Lower leg skin (tissue), 4 donors: ENCODE data around the gene EGF. TPM values are rescaled to one million over a fixed set of nuclear protein-coding genes. Genes with fewer than 3 reads are reported as not detected.

Source experiments
- DNase-seq, 2 donors: peaks; one replicate each; pipeline ENCODE4 v3.0.0-alpha.2; 2019; ENCODE audit warnings: low spot score in 2 of 2
- H3K4me3 ChIP-seq: fragments of 200-600 bp; sonication (generic); 2 replicates; pipeline ENCODE4 v1.5.1; 2017; ENCODE audit warnings: mild to moderate bottlenecking, low read depth; ENCODE audit not compliant: poor library complexity, severe bottlenecking
- POLR2A ChIP-seq, 2 donors: fragments of 450-650 bp; IDR thresholded peaks; one replicate each; pipeline ENCODE4 v1.6.1; 2016 to 2017; ENCODE audit warnings: antibody characterized with exemption in 2 of 2, mild to moderate bottlenecking in 1 of 2, moderate library complexity in 1 of 2
- WGBS, 2 donors: methylation state at CpG; one replicate each; pipeline ENCODE4 v1.1.5; 2018; 5-methylcytosine and 5-hydroxymethylcytosine counted together
- intact Hi-C: fragments of 100-400 bp; cut with DNase I; formaldehyde crosslinking; loops from one replicate; pipeline ENCODE4 v1.15.0; 2023; ENCODE audit warnings: low total_unique reads
- total RNA-seq, 4 donors: library from RNA; depleted of rRNA; stranded (reverse); fragments of >200 nt; gene quantifications; one replicate each; pipeline ENCODE4 v1.1.0, GENCODE V29; 2016
- TF ChIP-seq, protein P1 (sequence below), 3 donors: fragments of 450-650 bp; IDR thresholded peaks; one replicate each; pipeline ENCODE4 v1.5.1; 2016; ENCODE audit warnings: antibody characterized with exemption in 3 of 3, mild to moderate bottlenecking in 3 of 3, moderate library complexity in 2 of 3

EGF gene
- total RNA-seq, 4 donors from 2014 or later = 1.5 to 3.9 (median 2.3) TPM

DNA sequence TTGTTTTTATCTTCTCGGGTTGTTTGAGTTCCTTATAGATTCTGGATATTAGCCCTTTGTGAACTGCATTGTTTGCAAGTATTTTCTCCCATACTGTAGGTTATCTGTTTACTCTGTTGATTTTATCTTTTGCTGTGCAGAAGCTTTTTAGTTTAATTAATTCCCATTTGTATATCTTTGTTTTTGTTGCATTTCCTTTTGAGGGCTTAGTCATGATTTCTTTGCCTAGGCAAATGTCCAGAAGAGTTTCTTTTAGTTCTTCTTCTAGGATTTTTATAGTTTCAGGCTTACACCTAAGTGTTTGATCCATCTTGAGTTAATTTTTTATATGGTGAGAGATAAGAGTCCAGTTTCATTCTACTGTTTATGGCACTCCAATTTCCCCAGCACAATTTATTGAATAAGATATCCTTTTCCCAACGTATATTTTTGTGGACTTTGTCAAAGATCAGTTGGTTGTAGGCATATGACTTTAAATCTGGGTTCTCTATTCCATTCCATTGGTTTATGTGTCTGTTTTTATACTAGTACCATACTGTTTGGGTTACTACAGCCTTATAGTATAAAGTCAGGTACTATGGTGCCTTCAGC, 54.3 kb downstream of the EGF start:
- 71 to 78% methylated on average over 2 of the region's 2 CpGs for WGBS, 2 donors
- no peak for TF ChIP-seq POLR2A (IDR thresholded peaks at IDR 0.05)
- TF ChIP-seq, protein P1, sequence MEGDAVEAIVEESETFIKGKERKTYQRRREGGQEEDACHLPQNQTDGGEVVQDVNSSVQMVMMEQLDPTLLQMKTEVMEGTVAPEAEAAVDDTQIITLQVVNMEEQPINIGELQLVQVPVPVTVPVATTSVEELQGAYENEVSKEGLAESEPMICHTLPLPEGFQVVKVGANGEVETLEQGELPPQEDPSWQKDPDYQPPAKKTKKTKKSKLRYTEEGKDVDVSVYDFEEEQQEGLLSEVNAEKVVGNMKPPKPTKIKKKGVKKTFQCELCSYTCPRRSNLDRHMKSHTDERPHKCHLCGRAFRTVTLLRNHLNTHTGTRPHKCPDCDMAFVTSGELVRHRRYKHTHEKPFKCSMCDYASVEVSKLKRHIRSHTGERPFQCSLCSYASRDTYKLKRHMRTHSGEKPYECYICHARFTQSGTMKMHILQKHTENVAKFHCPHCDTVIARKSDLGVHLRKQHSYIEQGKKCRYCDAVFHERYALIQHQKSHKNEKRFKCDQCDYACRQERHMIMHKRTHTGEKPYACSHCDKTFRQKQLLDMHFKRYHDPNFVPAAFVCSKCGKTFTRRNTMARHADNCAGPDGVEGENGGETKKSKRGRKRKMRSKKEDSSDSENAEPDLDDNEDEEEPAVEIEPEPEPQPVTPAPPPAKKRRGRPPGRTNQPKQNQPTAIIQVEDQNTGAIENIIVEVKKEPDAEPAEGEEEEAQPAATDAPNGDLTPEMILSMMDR (IDR thresholded peaks at IDR 0.05) = no peak
- DNase-seq = no peak
- intact Hi-C loops = no loop called here
- no peak overlapping the region for H3K4me3 ChIP-seq

DNA sequence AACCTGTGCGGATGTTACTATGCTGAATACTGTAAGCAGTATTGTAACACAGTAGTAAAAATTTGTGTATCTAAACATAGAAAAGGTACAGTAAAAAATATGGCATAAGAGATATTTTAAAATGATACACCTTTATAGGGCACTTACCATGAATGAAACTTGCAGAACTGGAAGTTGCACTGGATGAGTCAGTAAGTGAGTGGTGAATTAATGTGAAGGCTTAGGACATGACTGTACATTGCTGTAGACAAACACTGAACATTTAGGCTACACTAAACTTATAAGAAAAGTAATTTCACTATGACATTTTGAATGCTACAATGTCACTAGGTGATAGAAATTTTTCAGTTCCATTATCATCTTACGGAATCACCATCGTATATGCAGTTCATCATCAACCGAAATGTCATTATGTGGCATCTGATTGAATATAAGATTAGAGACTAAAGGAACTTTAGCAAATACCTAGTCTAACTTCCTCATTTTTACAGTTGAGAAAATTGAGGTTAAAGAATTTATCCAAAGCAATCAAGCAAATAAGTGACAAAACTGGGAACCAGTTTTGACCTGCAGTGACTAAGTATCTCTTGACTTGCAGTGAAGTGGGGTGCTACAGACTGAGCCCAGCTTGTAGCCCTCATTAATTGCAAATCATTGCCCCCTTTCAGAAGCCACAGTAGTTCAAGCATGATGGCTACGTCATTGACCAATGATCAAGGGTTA, 55.3 kb downstream of the EGF start:
- 61 to 63% methylated on average over 5 of the region's 5 CpGs for WGBS, 2 donors
- no peak overlapping the region for H3K4me3 ChIP-seq
- no peak for DNase-seq
- intact Hi-C loops = no loop called here
- TF ChIP-seq POLR2A (IDR thresholded peaks at IDR 0.05) = no peak
- TF ChIP-seq, protein P1 (IDR thresholded peaks at IDR 0.05) = no peak

DNA sequence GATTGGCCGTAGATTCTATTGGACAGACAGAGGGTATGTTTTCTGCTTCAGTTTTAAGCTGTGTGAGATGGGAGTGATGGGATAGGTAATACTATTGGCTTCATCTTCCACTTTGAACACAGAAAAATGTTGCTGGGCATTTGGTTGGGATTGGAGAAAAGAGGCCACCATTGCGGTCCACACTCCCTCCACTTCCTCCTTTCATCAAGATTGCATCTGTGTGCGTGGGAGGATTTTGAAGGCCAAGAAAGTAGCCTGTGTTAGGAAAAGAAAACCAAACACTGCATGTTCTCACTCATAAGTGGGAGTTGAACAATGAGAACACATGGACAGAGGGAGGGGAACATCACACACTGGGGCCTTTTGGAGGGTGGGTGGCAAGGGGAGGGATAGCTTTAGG, 56.4 kb downstream of the EGF start:
- WGBS, 2 donors = 72 to 75% methylated on average over 3 of the region's 3 CpGs
- no peak overlapping the region for H3K4me3 ChIP-seq
- TF ChIP-seq, protein P1 (IDR thresholded peaks at IDR 0.05) = no peak
- no peak for TF ChIP-seq POLR2A (IDR thresholded peaks at IDR 0.05)
- DNase-seq = no peak
- intact Hi-C loops = no loop called here

DNA sequence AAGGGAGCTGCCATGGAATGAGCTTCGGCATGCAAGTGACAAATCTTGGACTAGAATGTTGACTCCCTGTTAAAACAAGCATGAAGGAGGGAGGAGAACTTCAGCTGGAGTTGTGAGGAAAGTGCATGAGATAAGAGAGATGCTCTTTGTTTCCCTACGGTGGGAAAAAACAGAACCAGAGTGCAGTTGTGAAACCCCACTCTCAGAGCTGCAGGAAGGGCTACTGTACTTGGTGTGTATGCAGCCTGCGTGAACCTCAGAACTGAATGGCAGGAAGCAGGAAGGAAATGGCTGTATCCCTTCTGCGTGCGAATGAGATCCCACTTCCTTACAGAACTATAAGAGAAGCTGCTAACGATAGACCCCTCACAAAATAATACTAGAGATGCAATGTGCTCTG, 57.2 kb downstream of the EGF start:
- TF ChIP-seq, protein P1 (IDR thresholded peaks at IDR 0.05) = no peak
- TF ChIP-seq POLR2A (IDR thresholded peaks at IDR 0.05) = no peak
- WGBS, 2 donors = 42 to 58% methylated on average over 6 of the region's 6 CpGs
- H3K4me3 ChIP-seq = no peak overlapping the region
- intact Hi-C loops = no loop called here
- no peak for DNase-seq

DNA sequence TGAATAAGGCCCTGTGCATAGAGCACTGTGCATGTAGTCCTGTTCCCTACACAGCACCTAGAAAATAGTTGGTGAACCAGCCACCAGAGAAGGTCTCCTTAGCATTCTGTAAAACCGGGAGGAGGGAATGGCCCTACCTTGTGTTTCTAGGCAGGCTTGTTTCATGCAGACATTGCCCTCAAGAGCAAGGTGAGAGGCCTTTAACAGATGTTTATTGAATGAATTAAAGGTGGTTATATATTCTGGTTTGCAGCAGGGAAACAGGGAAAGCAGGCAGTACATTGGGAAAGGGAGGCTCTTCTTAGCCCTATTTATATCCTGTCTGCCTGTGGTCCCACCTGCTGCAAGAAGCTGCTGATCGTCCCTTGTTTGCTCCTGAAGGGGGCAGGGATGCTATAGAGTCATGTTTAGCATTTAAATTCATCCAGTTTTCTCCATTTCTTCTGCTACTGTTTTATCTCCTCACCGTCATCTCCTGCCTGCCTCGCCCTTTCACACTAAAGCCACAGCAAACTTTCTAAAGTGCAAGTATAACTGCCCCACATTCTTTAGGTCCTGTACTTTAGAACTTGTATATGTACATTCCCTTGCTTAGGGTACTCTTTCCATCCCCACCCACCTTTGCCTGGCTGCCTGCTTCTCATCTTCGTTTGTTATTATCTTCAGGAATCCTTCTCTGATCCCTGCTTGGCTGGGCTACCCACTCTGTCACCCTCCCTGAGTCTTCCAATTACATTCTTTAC, 60.3 kb downstream of the EGF start:
- intact Hi-C loops = no loop called here
- H3K4me3 ChIP-seq = no peak overlapping the region
- TF ChIP-seq POLR2A (IDR thresholded peaks at IDR 0.05) = no peak
- TF ChIP-seq, protein P1 (IDR thresholded peaks at IDR 0.05) = no peak
- DNase-seq = no peak
- 51 to 55% methylated on average over 5 of the region's 5 CpGs for WGBS, 2 donors
